GM12878 (cell line): ENCODE results near the gene TMCC3. TPM values are rescaled to one million over a fixed set of nuclear protein-coding genes. Genes with fewer than 3 reads are reported as not detected.

Source experiments
- ATAC-seq: fragments of 200-7000 bp; cut with Tn5 transposase; 3 replicates; pipeline ENCODE4 v1.9.1; 2020; ENCODE audit warnings: mild to moderate bottlenecking, moderate library complexity
- BruUV-seq: library from RNA; stranded (reverse); fragments of 400-500 nt; replicated peaks from 2 replicates; lab custom pipeline; 2021; lab: Mats Ljungman, UMichigan
- CTCF ChIA-PET: fragments of 300-600 bp; sonication (Branson Sonifier 250); formaldehyde crosslinking; extraction: SDS; loops from one replicate; lab custom pipeline; 2021; ENCODE audit warnings: inconsistent platforms; lab: Yijun Ruan, JAX
- POLR2A ChIA-PET: fragments of 350-600 bp; formaldehyde crosslinking; extraction: SDS; loops from one replicate; lab custom pipeline; 2021; ENCODE audit warnings: inconsistent platforms; lab: Charles Lee
- RAD21 ChIA-PET: fragments of 300-600 bp; sonication (Branson Sonifier 250); formaldehyde crosslinking; loops from one replicate; lab custom pipeline; 2023; ENCODE audit warnings: antibody characterized with exemption; ENCODE audit not compliant: unreplicated experiment; lab: Charles Lee
- SMC1A ChIA-PET: fragments of 300-600 bp; sonication (Branson Sonifier 250); formaldehyde crosslinking; loops from one replicate; lab custom pipeline; 2023; ENCODE audit not compliant: unreplicated experiment, uncharacterized antibody; lab: Charles Lee
- DNase-seq: peaks from one replicate; pipeline ENCODE4 v3.0.0-alpha.2; 2011; ENCODE audit warnings: low read depth, low spot score
- FAIRE-seq: peaks from 3 replicates; lab custom pipeline; 2011; peaks lifted over from hg19 to GRCh38; lab: Jason Lieb, UNC
- H2AFZ ChIP-seq: 2 replicates; pipeline ENCODE4 v1.6.0; 2011; ENCODE audit warnings: low read depth, low read length, control low read depth; ENCODE audit not compliant: control insufficient read depth
- H3K27ac ChIP-seq: 2 replicates; pipeline ENCODE4 v1.5.1; 2011; ENCODE audit warnings: control low read depth; ENCODE audit not compliant: control insufficient read depth, insufficient read depth
- H3K27me3 ChIP-seq, 2 experiments: replicated peaks in 1 of 2; 2 replicates each; pipeline versions ENCODE4 v1.6.0 to v1.6.1; 2011; ENCODE audit warnings: low read length in 1 of 2; ENCODE audit not compliant: control insufficient read depth in 2 of 2, insufficient read depth in 2 of 2
- H3K36me3 ChIP-seq, 2 experiments: 2 replicates each; pipeline ENCODE4 v1.5.1; 2011; ENCODE audit warnings: low read length in 1 of 2; ENCODE audit not compliant: control insufficient read depth in 2 of 2, insufficient read depth in 2 of 2
- H3K4me1 ChIP-seq: 2 replicates; pipeline ENCODE4 v1.6.1; 2011; ENCODE audit warnings: mild to moderate bottlenecking, low read length, moderate library complexity, mixed read lengths; ENCODE audit not compliant: control insufficient read depth, insufficient read depth
- H3K4me2 ChIP-seq: 2 replicates; pipeline ENCODE4 v1.6.0; 2011; ENCODE audit warnings: control low read depth; ENCODE audit not compliant: control insufficient read depth, insufficient read depth
- H3K4me3 ChIP-seq: fragments of 200-600 bp; sonication (generic); 2 replicates; pipeline ENCODE4 v1.5.1; 2016
- H3K79me2 ChIP-seq: 2 replicates; pipeline ENCODE4 v1.6.0; 2011; ENCODE audit warnings: low read length; ENCODE audit not compliant: control insufficient read depth, insufficient read depth
- H3K9ac ChIP-seq: 2 replicates; pipeline ENCODE4 v1.8.0; 2011; ENCODE audit warnings: low read length, control low read depth, mixed read lengths; ENCODE audit not compliant: control insufficient read depth, insufficient read depth
- H3K9me3 ChIP-seq: replicated peaks from 3 replicates; pipeline ENCODE4 v1.5.1; 2011; ENCODE audit warnings: mild to moderate bottlenecking, low read length; ENCODE audit not compliant: control insufficient read depth, insufficient read depth
- H4K20me1 ChIP-seq: 2 replicates; pipeline ENCODE4 v1.6.0; 2011; ENCODE audit not compliant: control insufficient read depth, insufficient read depth
- ATF3 ChIP-seq: IDR thresholded peaks from 2 replicates; pipeline ENCODE4 v1.6.1; 2011; ENCODE audit warnings: low read depth, mild to moderate bottlenecking, low read length, moderate library complexity, borderline replicate concordance; ENCODE audit errors: extremely low read depth
- BCL3 ChIP-seq: IDR thresholded peaks from 2 replicates; pipeline ENCODE4 v1.6.1; 2011; ENCODE audit warnings: borderline replicate concordance, low read depth, mild to moderate bottlenecking, moderate library complexity, low read length; ENCODE audit not compliant: insufficient read depth, poor library complexity, severe bottlenecking
- CREB1 ChIP-seq: IDR thresholded peaks from 2 replicates; pipeline ENCODE4 v1.6.1; 2012; ENCODE audit warnings: low read depth, mild to moderate bottlenecking, inconsistent platforms
- CTCF ChIP-seq, 3 experiments: IDR thresholded peaks in 2 of 3; conservative IDR thresholded peaks in 1 of 3; 2 replicates each; pipeline ENCODE4 v1.5.1; 2011; ENCODE audit warnings: low read depth in 3 of 3, low read length in 3 of 3, mild to moderate bottlenecking in 3 of 3, control low read depth in 2 of 3, moderate library complexity in 2 of 3, inconsistent platforms in 1 of 3, mixed read lengths in 1 of 3; ENCODE audit not compliant: control insufficient read depth in 2 of 3, insufficient read depth in 1 of 3; ENCODE audit errors: extremely low read depth in 1 of 3
- DPF2 ChIP-seq: fragments of 450-650 bp; IDR thresholded peaks from 2 replicates; pipeline ENCODE4 v1.6.1; 2017; ENCODE audit warnings: mild to moderate bottlenecking
- FOXK2 ChIP-seq: fragments of 450-650 bp; IDR thresholded peaks from 2 replicates; pipeline ENCODE4 v1.6.1; 2017; ENCODE audit warnings: mild to moderate bottlenecking, moderate library complexity
- KDM1A ChIP-seq: fragments of 200-600 bp; sonication (generic); IDR thresholded peaks from 2 replicates; pipeline ENCODE4 v1.6.1; 2016; ENCODE audit warnings: borderline replicate concordance
- MTA3 ChIP-seq: IDR thresholded peaks from 2 replicates; pipeline ENCODE4 v1.6.1; 2012; ENCODE audit warnings: low read length, inconsistent platforms, borderline replicate concordance
- NFYB ChIP-seq: IDR thresholded peaks from 2 replicates; pipeline ENCODE4 v1.6.1; 2011; ENCODE audit warnings: low read depth, mild to moderate bottlenecking, low read length, improper control_type of control experiment, moderate library complexity; ENCODE audit not compliant: insufficient read depth
- RBBP5 ChIP-seq: fragments of 200-600 bp; sonication (generic); conservative IDR thresholded peaks from 2 replicates; pipeline ENCODE4 v1.6.1; 2016
- STAT3 ChIP-seq: IDR thresholded peaks from 2 replicates; pipeline ENCODE4 v1.6.1; 2011; ENCODE audit warnings: low read depth, low read length, improper control_type of control experiment
- WRNIP1 ChIP-seq: IDR thresholded peaks from 2 replicates; pipeline ENCODE4 v1.6.1; 2011; ENCODE audit warnings: low read depth, low read length, improper control_type of control experiment, borderline replicate concordance
- ZNF622 ChIP-seq: fragments of 450-650 bp; IDR thresholded peaks from 2 replicates; pipeline ENCODE4 v1.6.1; 2017; ENCODE audit warnings: mild to moderate bottlenecking, inconsistent platforms
- ZZZ3 ChIP-seq: IDR thresholded peaks from 2 replicates; pipeline ENCODE4 v1.6.1; 2011; ENCODE audit warnings: low read depth; ENCODE audit not compliant: control insufficient read depth, insufficient read length
- WGBS: methylation state at CpG from one replicate; pipeline ENCODE4 v1.1.6; 2016; ENCODE audit warnings: low lambda C conversion rate; ENCODE audit not compliant: insufficient replicate concordance, insufficient coverage; ENCODE audit errors: missing lambda C conversion rate; 5-methylcytosine and 5-hydroxymethylcytosine counted together
- in situ Hi-C: fragments of 300-500 bp; cut with MboI; formaldehyde crosslinking; loops from 9 replicates; pipeline ENCODE4 v1.14.3; 2018; ENCODE audit warnings: mixed read lengths
- intact Hi-C: fragments of 100-400 bp; cut with micrococcal nuclease; formaldehyde crosslinking; loops from one replicate; pipeline ENCODE4 v1.14.2; 2022; ENCODE audit not compliant: unreplicated experiment
- polyA plus RNA-seq, 11 experiments: library from polyadenylated mRNA; depleted of rRNA in 4 of 11; unstranded in 6 of 11; stranded (reverse) in 5 of 11; fragments of >200 nt; fragmentation: Nextera tagmentation in 4 of 11; fragmentation: Illumina TruSeq in 1 of 11; extraction: Ambion mirVana in 4 of 11; extraction: Trizol in 1 of 11; gene quantifications; 1 replicate in 1 of 11; 2 replicates in 10 of 11; pipeline versions ENCODE4 v1.2.1 to v1.2.3, GENCODE V29; 2011 to 2016; ENCODE audit warnings: inconsistent platforms in 2 of 11, missing spikeins in 2 of 11, low read depth in 1 of 11
- total RNA-seq, 4 experiments: library from RNA; depleted of rRNA in 3 of 4; stranded (reverse); fragments of >200 nt in 3 of 4; fragmentation: Illumina TruSeq in 1 of 4; extraction: Trizol in 1 of 4; gene quantifications; 2 replicates each; pipeline versions ENCODE4 v1.2.1 to v1.2.3, GENCODE V29; 2013 to 2021

The TMCC3 gene
- total and polyA plus RNA-seq, 10 of the 15 experiments (the other 5 are each of a cell fraction or from before 2014, with no cell fraction given) = 5.8 to 29.8 (median 12.6) TPM

- ChIA-PET SMC1A (interaction anchor here (0.7 to 1.6 kb wide), 3 partner anchors 12 to 317 kb away, joined by 3 to 4 read pairs (median 4); no protein-coding TSS in a partner anchor), CTCF (no interaction called here), RAD21 (no interaction called here), POLR2A (no interaction called here)
- H3K4me1 ChIP-seq = peaks cover 24% of the 10 kb centered on the region
- FAIRE-seq = no peak
- intact Hi-C loops = no loop called here
- BruUV-seq = no TSS peak
- no peak overlapping the region for H3K4me3 ChIP-seq
- H3K9ac ChIP-seq = no peak overlapping the region
- no peaks in the 10 kb centered on the region for H4K20me1 ChIP-seq
- H2AFZ ChIP-seq = no peak overlapping the region
- H3K9me3 ChIP-seq = no peaks in the 10 kb centered on the region
- TF ChIP-seq WRNIP1 (no peak), STAT3 (no peak), RBBP5 (no peak), CTCF (IDR thresholded peaks at IDR 0.05 in 2 of 3, conservative IDR thresholded peaks at IDR 0.05 in 1 of 3; ENCODE audit: control insufficient read depth in 2 of 3, extremely low read depth in 1 of 3, insufficient read depth in 1 of 3, low read depth in 3 of 3, low read length in 3 of 3) (no peak), ZNF622 (no peak), NFYB (no peak), MTA3 (no peak), FOXK2 (no peak), CREB1 (no peak), KDM1A (no peak), ZZZ3 (no peak), DPF2 (no peak), ATF3 (no peak), BCL3 (no peak)
- no peak overlapping the region for H3K4me2 ChIP-seq
- no peak for ATAC-seq
- DNase-seq = no peak
- no peaks in the 10 kb centered on the region for H3K36me3 ChIP-seq
- H3K79me2 ChIP-seq = no peaks in the 10 kb centered on the region
- no peak overlapping the region for H3K27ac ChIP-seq
- in situ Hi-C loops = no loop called here
- WGBS = 72% methylated on average over 2 of the region's 2 CpGs
- no peaks in the 10 kb centered on the region for H3K27me3 ChIP-seq
Observed at GRCh38 chr12:94558612-94559011, 91.7 kb downstream of the TMCC3 start.
